Parathyroid adenoma (tissue), 2 donors: ENCODE results near the gene LIFR.

Experiments used
- H2AFZ ChIP-seq: fragments of 300-600 bp; sonication (generic); one replicate; pipeline ENCODE4 v1.7.0; 2017; ENCODE audit warnings: antibody characterized with exemption, mild to moderate bottlenecking
- H3K27ac ChIP-seq: fragments of 300-600 bp; sonication (generic); one replicate; pipeline ENCODE4 v1.7.0; 2017
- H3K27me3 ChIP-seq: fragments of 300-600 bp; sonication (generic); one replicate; pipeline ENCODE4 v1.7.0; 2017; ENCODE audit warnings: low read length; ENCODE audit not compliant: control insufficient read depth, insufficient read depth
- H3K36me3 ChIP-seq: fragments of 300-600 bp; sonication (generic); one replicate; pipeline ENCODE4 v1.7.0; 2017; ENCODE audit warnings: low read length; ENCODE audit not compliant: control insufficient read depth, insufficient read depth
- H3K4me1 ChIP-seq: fragments of 300-600 bp; sonication (generic); one replicate; pipeline ENCODE4 v1.7.0; 2017; ENCODE audit warnings: control low read depth
- H3K4me2 ChIP-seq: fragments of 300-600 bp; sonication (generic); one replicate; pipeline ENCODE4 v1.7.0; 2017; ENCODE audit warnings: low read length
- H3K4me3 ChIP-seq: fragments of 300-600 bp; sonication (generic); one replicate; pipeline ENCODE4 v1.7.0; 2017; ENCODE audit warnings: low read depth, low read length
- H3K79me2 ChIP-seq: fragments of 300-600 bp; sonication (generic); one replicate; pipeline ENCODE4 v1.7.0; 2017; ENCODE audit warnings: control low read depth
- H3K9ac ChIP-seq: fragments of 300-600 bp; sonication (generic); one replicate; pipeline ENCODE4 v1.7.0; 2017; ENCODE audit warnings: mild to moderate bottlenecking
- H3K9me3 ChIP-seq: fragments of 300-600 bp; sonication (generic); one replicate; pipeline ENCODE4 v1.7.0; 2017; ENCODE audit warnings: low read length; ENCODE audit not compliant: control insufficient read depth
- CTCF ChIP-seq: fragments of 300-600 bp; sonication (generic); IDR thresholded peaks from one replicate; pipeline ENCODE4 v1.7.0; 2017; ENCODE audit warnings: antibody characterized with exemption, mild to moderate bottlenecking
- donor health status: primary hyperparathyroidism.

Gene LIFR

GRCh38 chr5:38473008-38473407, 83.4 kb downstream of the LIFR start:
- no peak overlapping the region for H3K9ac ChIP-seq
- no peak overlapping the region for H3K4me3 ChIP-seq
- H3K27me3 ChIP-seq = no peaks in the 10 kb centered on the region
- TF ChIP-seq CTCF = no peak
- H3K9me3 ChIP-seq = no peaks in the 10 kb centered on the region
- no peaks in the 10 kb centered on the region for H3K4me1 ChIP-seq
- no peak overlapping the region for H3K27ac ChIP-seq
- H3K79me2 ChIP-seq = no peaks in the 10 kb centered on the region
- H2AFZ ChIP-seq = no peak overlapping the region
- no peak overlapping the region for H3K4me2 ChIP-seq
- no peaks in the 10 kb centered on the region for H3K36me3 ChIP-seq

GRCh38 chr5:38472541-38472940, 83.9 kb downstream of the LIFR start:
- Histone ChIP-seq H2AFZ (no peak overlapping the region), H3K27ac (no peak overlapping the region), H3K27me3 (no peaks in the 10 kb centered on the region), H3K9me3 (no peaks in the 10 kb centered on the region), H3K79me2 (no peaks in the 10 kb centered on the region), H3K4me2 (no peak overlapping the region), H3K4me3 (no peak overlapping the region), H3K36me3 (no peaks in the 10 kb centered on the region), H3K9ac (no peak overlapping the region), H3K4me1 (peaks cover under 1% of the 10 kb centered on the region)
- TF ChIP-seq CTCF = no peak

GRCh38 chr5:38471709-38472108, 84.7 kb downstream of the LIFR start:
- no peak overlapping the region for H3K27ac ChIP-seq
- H3K9ac ChIP-seq = no peak overlapping the region
- H3K4me3 ChIP-seq = no peak overlapping the region
- H3K79me2 ChIP-seq = no peaks in the 10 kb centered on the region
- TF ChIP-seq CTCF = no peak
- H3K4me2 ChIP-seq = no peak overlapping the region
- H3K36me3 ChIP-seq = no peaks in the 10 kb centered on the region
- H3K9me3 ChIP-seq = no peaks in the 10 kb centered on the region
- no peak overlapping the region for H2AFZ ChIP-seq
- H3K27me3 ChIP-seq = no peaks in the 10 kb centered on the region
- H3K4me1 ChIP-seq = peaks cover 4% of the 10 kb centered on the region

DNA sequence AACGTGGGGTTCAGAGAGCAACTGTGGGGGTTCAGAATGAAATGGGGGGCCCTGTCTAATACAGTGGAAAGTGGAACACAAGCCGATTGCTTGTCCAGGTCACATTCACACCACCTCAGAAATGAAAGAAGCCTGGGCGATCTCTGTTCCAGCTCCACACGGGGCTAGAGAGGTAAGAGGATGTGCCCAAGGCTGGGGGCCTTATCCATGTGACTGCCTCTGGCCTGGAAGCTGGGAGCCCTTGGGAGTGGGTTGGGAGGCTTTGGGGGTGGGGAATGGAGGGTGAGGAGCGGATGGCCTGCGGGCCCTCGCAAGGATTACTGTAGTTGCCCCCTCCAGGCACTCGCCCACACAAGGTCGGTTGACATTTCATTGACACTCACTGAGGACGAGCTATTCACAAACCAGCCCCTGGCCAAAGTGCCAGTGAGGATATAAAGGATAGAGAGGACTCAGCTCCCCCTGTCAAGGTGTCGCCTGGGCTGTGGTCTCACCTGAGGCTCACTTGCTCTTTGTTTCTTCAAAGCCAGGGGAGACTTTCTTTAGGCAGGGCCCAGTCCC, 86.7 kb downstream of the LIFR start:
- no peak overlapping the region for H3K4me2 ChIP-seq
- peaks cover 4% of the 10 kb centered on the region for H3K4me1 ChIP-seq
- no peaks in the 10 kb centered on the region for H3K27me3 ChIP-seq
- H3K4me3 ChIP-seq = no peak overlapping the region
- no peaks in the 10 kb centered on the region for H3K9me3 ChIP-seq
- no peaks in the 10 kb centered on the region for H3K36me3 ChIP-seq
- no peak for TF ChIP-seq CTCF
- no peaks in the 10 kb centered on the region for H3K79me2 ChIP-seq
- H3K27ac ChIP-seq = peak overlapping the region; percentile 66
- H3K9ac ChIP-seq = no peak overlapping the region
- no peak overlapping the region for H2AFZ ChIP-seq

- H3K9me3 ChIP-seq = no peaks in the 10 kb centered on the region
- no peak overlapping the region for H3K4me3 ChIP-seq
- no peaks in the 10 kb centered on the region for H3K79me2 ChIP-seq
- no peak overlapping the region for H3K9ac ChIP-seq
- no peaks in the 10 kb centered on the region for H3K36me3 ChIP-seq
- no peak for TF ChIP-seq CTCF
- no peaks in the 10 kb centered on the region for H3K27me3 ChIP-seq
- no peak overlapping the region for H2AFZ ChIP-seq
- H3K27ac ChIP-seq = peak overlapping the region; percentile 66
- peaks cover 4% of the 10 kb centered on the region for H3K4me1 ChIP-seq
- no peak overlapping the region for H3K4me2 ChIP-seq
These were observed 87.3 kb downstream of the LIFR start for GRCh38 chr5:38468978-38469706.
